CD4-positive, CD25-positive, alpha-beta regulatory T cell (primary cell): ENCODE data around the gene SMCO3. TPM values are rescaled to one million over a fixed set of nuclear protein-coding genes. Genes with fewer than 3 reads are reported as not detected.

Source experiments
- ATAC-seq, 2 donors: fragments of 150-1000 bp; cut with Tn5 transposase; one replicate each; pipeline ENCODE4 v1.10.0; 2021; ENCODE audit warnings: low read depth in 2 of 2, moderate number of reproducible peaks in 2 of 2, moderate library complexity in 1 of 2
- DNase-seq, 3 donors: peaks; one replicate each; pipeline versions ENCODE4 v3.0.0 to v3.0.0-alpha.2; 2012 to 2022; ENCODE audit warnings: mixed read lengths in 1 of 3
- H3K27ac ChIP-seq: one replicate; pipeline ENCODE4 v1.7.0; 2013; ENCODE audit warnings: mild to moderate bottlenecking, low read length; ENCODE audit not compliant: insufficient read depth, poor library complexity, severe bottlenecking
- H3K27me3 ChIP-seq: one replicate; pipeline ENCODE4 v1.7.0; 2013; ENCODE audit warnings: low read length; ENCODE audit not compliant: control insufficient read depth, insufficient read depth
- H3K36me3 ChIP-seq: one replicate; pipeline ENCODE4 v1.7.0; 2013; ENCODE audit warnings: mild to moderate bottlenecking, low read length, moderate library complexity; ENCODE audit not compliant: control insufficient read depth, insufficient read depth
- H3K4me1 ChIP-seq: 2 replicates; pipeline ENCODE4 v1.7.0; 2013; ENCODE audit warnings: mild to moderate bottlenecking, low read length; ENCODE audit not compliant: insufficient read depth, control insufficient read depth, poor library complexity, severe bottlenecking
- H3K4me3 ChIP-seq: one replicate; pipeline ENCODE4 v1.7.0; 2013; ENCODE audit warnings: low read depth, mild to moderate bottlenecking, low read length, moderate library complexity
- H3K9me3 ChIP-seq, 2 experiments: 1 replicate in 1 of 2; 2 replicates in 1 of 2; pipeline ENCODE4 v1.7.0; 2013; ENCODE audit warnings: low read length in 2 of 2, mild to moderate bottlenecking in 1 of 2, moderate library complexity in 1 of 2; ENCODE audit not compliant: control insufficient read depth in 2 of 2
- H3K27ac Mint-ChIP-seq, 3 donors: one replicate each; pipeline ENCODE4 v1.8.0; 2020 to 2022; ENCODE audit warnings: mild to moderate bottlenecking in 3 of 3, mixed read lengths in 3 of 3, moderate library complexity in 2 of 3
- H3K27me3 Mint-ChIP-seq: one replicate; pipeline ENCODE4 v1.8.0; 2022; ENCODE audit warnings: mild to moderate bottlenecking, mixed read lengths
- H3K36me3 Mint-ChIP-seq: one replicate; pipeline ENCODE4 v1.8.0; 2020; ENCODE audit warnings: mixed read lengths
- H3K4me1 Mint-ChIP-seq, 4 donors: one replicate each; pipeline ENCODE4 v1.8.0; 2020 to 2022; ENCODE audit warnings: mixed read lengths in 4 of 4, mild to moderate bottlenecking in 1 of 4
- H3K4me3 Mint-ChIP-seq, 4 donors: one replicate each; pipeline ENCODE4 v1.8.0; 2020 to 2022; ENCODE audit warnings: mild to moderate bottlenecking in 4 of 4, mixed read lengths in 4 of 4, moderate library complexity in 3 of 4
- H3K9me3 Mint-ChIP-seq, 7 donors: one replicate each; pipeline ENCODE4 v1.8.0; 2020 to 2022; ENCODE audit warnings: mixed read lengths in 7 of 7, mild to moderate bottlenecking in 3 of 7, moderate library complexity in 2 of 7
- polyA plus RNA-seq, 4 donors: library from polyadenylated mRNA; unstranded; fragments of 300-500 nt; fragmentation: Illumina TruSeq; gene quantifications; one replicate each; pipeline ENCODE4 v1.2.3, GENCODE V29; 2021
- total RNA-seq: library from RNA; stranded (reverse); gene quantifications from one replicate; pipeline ENCODE4 v1.2.3, GENCODE V29; 2022

The SMCO3 gene
- total and polyA plus RNA-seq, 5 donors from 2014 or later, result 0.08 to 0.09 TPM; not detected in 3

- H3K9me3 ChIP-seq, result no peaks in the 10 kb centered on the region
- Mint-ChIP-seq H3K36me3 (no peaks in the 10 kb centered on the region), H3K4me3 (no peak overlapping the region), H3K9me3 (no peaks in the 10 kb centered on the region), H3K27me3 (no peaks in the 10 kb centered on the region), H3K4me1 (peaks cover 0 to 7% (median 3%) of the 10 kb centered on the region in 4 donors), H3K27ac (no peak overlapping the region)
- ATAC-seq (no peak), DNase-seq (no peak)
- H3K27ac ChIP-seq, result no peak overlapping the region
- H3K4me1 ChIP-seq, result no peaks in the 10 kb centered on the region
- no peak overlapping the region for H3K4me3 ChIP-seq
- no peaks in the 10 kb centered on the region for H3K36me3 ChIP-seq
- H3K27me3 ChIP-seq, result no peaks in the 10 kb centered on the region
These were observed 35.7 kb upstream of the SMCO3 start for GRCh38 chr12:14849661-14850060.

- Histone ChIP-seq H3K9me3 (no peaks in the 10 kb centered on the region), H3K4me3 (no peak overlapping the region), H3K27ac (no peak overlapping the region), H3K36me3 (no peaks in the 10 kb centered on the region), H3K4me1 (no peaks in the 10 kb centered on the region), H3K27me3 (no peaks in the 10 kb centered on the region)
- Mint-ChIP-seq H3K27me3 (no peaks in the 10 kb centered on the region), H3K4me1 (peaks cover 0 to 7% (median 3%) of the 10 kb centered on the region in 4 donors), H3K9me3 (no peaks in the 10 kb centered on the region), H3K4me3 (no peak overlapping the region), H3K27ac (peak overlapping the region in 1 of 3 donors; percentile 59), H3K36me3 (no peaks in the 10 kb centered on the region)
- ATAC-seq (no peak), DNase-seq (no peak)
These were observed 33.0 kb upstream of the SMCO3 start for GRCh38 chr12:14846876-14847580.

- Histone ChIP-seq H3K4me3 (no peak overlapping the region), H3K27ac (no peak overlapping the region), H3K27me3 (no peaks in the 10 kb centered on the region), H3K4me1 (no peaks in the 10 kb centered on the region), H3K9me3 (no peaks in the 10 kb centered on the region), H3K36me3 (no peaks in the 10 kb centered on the region)
- no peaks in the 10 kb centered on the region for H3K27me3 Mint-ChIP-seq
- no peaks in the 10 kb centered on the region for H3K9me3 Mint-ChIP-seq
- no peak for DNase-seq
- H3K36me3 Mint-ChIP-seq, result no peaks in the 10 kb centered on the region
- H3K4me1 Mint-ChIP-seq, result peaks cover 0 to 7% (median 3%) of the 10 kb centered on the region in 4 donors
- ATAC-seq, result no peak
- H3K4me3 Mint-ChIP-seq, result no peak overlapping the region
- no peak overlapping the region for H3K27ac Mint-ChIP-seq
These were observed 32.1 kb upstream of the SMCO3 start for GRCh38 chr12:14846042-14846587.

GRCh38 chr12:14845350-14845750, 31.4 kb upstream of the SMCO3 start:
- Histone ChIP-seq H3K36me3 (no peaks in the 10 kb centered on the region), H3K4me1 (no peaks in the 10 kb centered on the region), H3K27ac (no peak overlapping the region), H3K9me3 (no peaks in the 10 kb centered on the region), H3K4me3 (no peak overlapping the region), H3K27me3 (no peaks in the 10 kb centered on the region)
- Mint-ChIP-seq H3K27me3 (no peaks in the 10 kb centered on the region), H3K9me3 (no peaks in the 10 kb centered on the region), H3K4me3 (peak overlapping the region in 1 of 4 donors; percentile 64), H3K36me3 (no peaks in the 10 kb centered on the region), H3K4me1 (peaks cover 0 to 7% (median 3%) of the 10 kb centered on the region in 4 donors), H3K27ac (peak overlapping the region in 2 of 3 donors; percentile 20 to 78)
- DNase-seq (peak; percentile 21 to 63 (median 55)), ATAC-seq (peak; percentile 50 to 65)

- Histone ChIP-seq H3K4me1 (no peaks in the 10 kb centered on the region), H3K4me3 (no peak overlapping the region), H3K27ac (no peak overlapping the region), H3K36me3 (no peaks in the 10 kb centered on the region), H3K27me3 (no peaks in the 10 kb centered on the region), H3K9me3 (no peaks in the 10 kb centered on the region)
- Mint-ChIP-seq H3K4me1 (peaks cover 0 to 7% (median 3%) of the 10 kb centered on the region in 4 donors), H3K36me3 (no peaks in the 10 kb centered on the region), H3K27ac (no peak overlapping the region), H3K27me3 (peaks cover 6% of the 10 kb centered on the region), H3K9me3 (no peaks in the 10 kb centered on the region), H3K4me3 (no peak overlapping the region)
- ATAC-seq (no peak), DNase-seq (no peak)
These were observed 30.4 kb upstream of the SMCO3 start for GRCh38 chr12:14844401-14844800.

GRCh38 chr12:14843425-14843887, 29.5 kb upstream of the SMCO3 start, which contains the start of gene ART4:
Gene ART4 (minus strand): TSS chr12:14843526. CDS start chr12:14843113, 413 bp downstream.
- H3K9me3 Mint-ChIP-seq, result no peaks in the 10 kb centered on the region
- H3K9me3 ChIP-seq, result no peaks in the 10 kb centered on the region
- H3K4me1 Mint-ChIP-seq, result peaks cover 0 to 7% (median 3%) of the 10 kb centered on the region in 4 donors
- peaks cover 13% of the 10 kb centered on the region for H3K27me3 Mint-ChIP-seq
- DNase-seq, result no peak
- peak within 1 kb of the TSS in 2 of 3 donors; percentile 7 to 22 for H3K27ac Mint-ChIP-seq
- no peak within 1 kb of the TSS for H3K4me3 ChIP-seq
- no peak for ATAC-seq
- H3K36me3 ChIP-seq, result no peaks in the 10 kb centered on the region
- H3K4me1 ChIP-seq, result no peaks in the 10 kb centered on the region
- H3K27me3 ChIP-seq, result peaks cover 2% of the 10 kb centered on the region
- H3K36me3 Mint-ChIP-seq, result no peaks in the 10 kb centered on the region
- no peak within 1 kb of the TSS for H3K27ac ChIP-seq
- H3K4me3 Mint-ChIP-seq, result no peak within 1 kb of the TSS

GRCh38 chr12:14842315-14842714, 28.3 kb upstream of the SMCO3 start:
- H3K27me3 Mint-ChIP-seq, result peaks cover 23% of the 10 kb centered on the region
- ATAC-seq, result no peak
- H3K9me3 Mint-ChIP-seq, result peaks cover 0 to 2% (median 0%) of the 10 kb centered on the region in 7 donors
- Histone ChIP-seq H3K27me3 (peaks cover 3% of the 10 kb centered on the region), H3K4me1 (no peaks in the 10 kb centered on the region), H3K9me3 (no peaks in the 10 kb centered on the region), H3K36me3 (no peaks in the 10 kb centered on the region), H3K4me3 (no peak overlapping the region), H3K27ac (no peak overlapping the region)
- H3K4me1 Mint-ChIP-seq, result peaks cover 0 to 7% (median 3%) of the 10 kb centered on the region in 4 donors
- H3K27ac Mint-ChIP-seq, result peak overlapping the region in 1 of 3 donors; percentile 7
- H3K36me3 Mint-ChIP-seq, result no peaks in the 10 kb centered on the region
- H3K4me3 Mint-ChIP-seq, result no peak overlapping the region
- DNase-seq, result no peak
